LNCaP clone FGC (cell line): Measurements from ENCODE around the gene GTPBP3.
"Not testable (repeated sequence)": the region's sequence is repeated elsewhere in the genome, so short reads cannot be mapped to it uniquely, and the experiment has no call there.

Source experiments
- DNase-seq: peaks from one replicate; pipeline ENCODE4 v3.0.0-alpha.2; 2011; ENCODE audit warnings: low read depth
- H3K4me3 ChIP-seq: 2 replicates; pipeline ENCODE4 v1.5.1; 2011; ENCODE audit warnings: mild to moderate bottlenecking, low read depth, low read length, control low read depth
- TF ChIP-seq, protein P1 (sequence below): IDR thresholded peaks from 2 replicates; pipeline ENCODE4 v1.5.1; 2012; ENCODE audit warnings: mild to moderate bottlenecking; ENCODE audit not compliant: control insufficient read depth, insufficient read depth; ENCODE audit errors: extremely low read depth

GTPBP3 gene

DNA sequence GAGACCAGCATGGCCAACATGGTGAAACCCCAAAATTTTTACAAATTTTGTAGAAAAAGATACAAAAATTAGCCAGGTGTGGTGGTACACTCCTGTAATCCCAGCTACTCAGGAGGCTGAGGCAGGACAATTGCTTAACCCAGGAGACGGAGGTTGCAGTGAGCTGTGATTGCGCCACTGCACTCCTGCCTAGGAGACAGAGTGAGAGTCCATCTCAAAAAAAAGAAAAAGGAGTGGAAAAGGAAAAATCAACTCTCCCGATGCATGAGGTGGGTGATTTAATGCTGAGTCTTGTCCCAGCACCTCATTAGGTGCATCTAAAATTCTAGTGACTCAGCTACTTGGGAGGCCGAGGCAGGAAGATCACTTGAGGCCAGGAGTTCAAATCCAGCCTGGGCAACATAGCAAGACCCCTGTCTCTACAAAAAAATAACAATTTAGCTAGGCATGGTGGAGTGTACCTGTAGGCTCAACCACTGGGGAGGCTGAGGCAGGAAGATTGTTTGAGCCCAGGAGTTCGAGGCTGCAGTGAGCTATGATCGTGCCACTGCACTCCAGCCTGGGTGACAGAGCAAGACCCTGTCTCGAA, 19.8 kb downstream of the GTPBP3 start:
- DNase-seq, result no peak
- no peak overlapping the region for H3K4me3 ChIP-seq
- TF ChIP-seq, protein P1, sequence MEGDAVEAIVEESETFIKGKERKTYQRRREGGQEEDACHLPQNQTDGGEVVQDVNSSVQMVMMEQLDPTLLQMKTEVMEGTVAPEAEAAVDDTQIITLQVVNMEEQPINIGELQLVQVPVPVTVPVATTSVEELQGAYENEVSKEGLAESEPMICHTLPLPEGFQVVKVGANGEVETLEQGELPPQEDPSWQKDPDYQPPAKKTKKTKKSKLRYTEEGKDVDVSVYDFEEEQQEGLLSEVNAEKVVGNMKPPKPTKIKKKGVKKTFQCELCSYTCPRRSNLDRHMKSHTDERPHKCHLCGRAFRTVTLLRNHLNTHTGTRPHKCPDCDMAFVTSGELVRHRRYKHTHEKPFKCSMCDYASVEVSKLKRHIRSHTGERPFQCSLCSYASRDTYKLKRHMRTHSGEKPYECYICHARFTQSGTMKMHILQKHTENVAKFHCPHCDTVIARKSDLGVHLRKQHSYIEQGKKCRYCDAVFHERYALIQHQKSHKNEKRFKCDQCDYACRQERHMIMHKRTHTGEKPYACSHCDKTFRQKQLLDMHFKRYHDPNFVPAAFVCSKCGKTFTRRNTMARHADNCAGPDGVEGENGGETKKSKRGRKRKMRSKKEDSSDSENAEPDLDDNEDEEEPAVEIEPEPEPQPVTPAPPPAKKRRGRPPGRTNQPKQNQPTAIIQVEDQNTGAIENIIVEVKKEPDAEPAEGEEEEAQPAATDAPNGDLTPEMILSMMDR, result no peak

DNA sequence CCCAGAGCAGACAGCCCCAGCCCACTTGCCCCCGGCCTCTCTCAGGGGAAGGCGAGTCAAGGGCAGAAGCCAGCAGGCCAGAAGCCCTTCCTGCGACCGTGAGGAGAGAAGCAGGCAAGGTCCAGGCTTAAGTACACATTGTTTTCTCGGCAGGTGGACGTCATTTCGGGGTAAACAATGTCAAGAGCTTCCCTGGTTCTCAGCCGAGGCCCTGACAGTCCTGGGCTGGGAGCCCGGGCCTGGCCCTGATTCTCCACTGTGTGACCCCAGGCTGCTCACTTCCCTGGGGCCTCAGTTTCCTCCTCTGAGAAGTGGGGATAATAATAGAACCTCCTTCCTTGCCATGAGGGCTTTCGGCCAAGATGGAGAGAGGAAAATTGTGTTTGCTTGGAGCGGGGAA, 20.4 kb downstream of the GTPBP3 start:
- no peak for DNase-seq
- no peak overlapping the region for H3K4me3 ChIP-seq
- TF ChIP-seq, protein P1, result no peak

DNA sequence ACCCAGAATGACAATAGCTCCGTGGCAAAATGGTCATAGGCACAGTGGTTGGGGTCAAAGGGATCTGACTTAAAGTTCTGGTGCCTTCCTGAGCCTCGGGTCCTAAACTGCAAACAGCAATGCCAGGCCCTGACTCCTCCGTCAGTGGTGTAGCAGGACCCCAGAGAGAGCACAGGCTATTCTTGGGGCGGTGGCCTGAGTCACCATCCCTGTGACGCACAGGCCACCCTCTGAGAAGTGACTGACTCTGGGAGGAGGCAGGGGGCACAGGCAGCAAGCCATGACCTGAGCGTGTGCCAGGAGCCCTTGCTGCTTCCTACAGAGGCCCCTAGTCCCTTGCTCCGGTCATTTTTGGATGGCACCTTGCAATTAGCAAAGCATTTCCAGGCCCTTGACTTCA, 21.0 kb downstream of the GTPBP3 start:
- H3K4me3 ChIP-seq, result no peak overlapping the region
- DNase-seq, result no peak
- TF ChIP-seq, protein P1, result no peak

DNA sequence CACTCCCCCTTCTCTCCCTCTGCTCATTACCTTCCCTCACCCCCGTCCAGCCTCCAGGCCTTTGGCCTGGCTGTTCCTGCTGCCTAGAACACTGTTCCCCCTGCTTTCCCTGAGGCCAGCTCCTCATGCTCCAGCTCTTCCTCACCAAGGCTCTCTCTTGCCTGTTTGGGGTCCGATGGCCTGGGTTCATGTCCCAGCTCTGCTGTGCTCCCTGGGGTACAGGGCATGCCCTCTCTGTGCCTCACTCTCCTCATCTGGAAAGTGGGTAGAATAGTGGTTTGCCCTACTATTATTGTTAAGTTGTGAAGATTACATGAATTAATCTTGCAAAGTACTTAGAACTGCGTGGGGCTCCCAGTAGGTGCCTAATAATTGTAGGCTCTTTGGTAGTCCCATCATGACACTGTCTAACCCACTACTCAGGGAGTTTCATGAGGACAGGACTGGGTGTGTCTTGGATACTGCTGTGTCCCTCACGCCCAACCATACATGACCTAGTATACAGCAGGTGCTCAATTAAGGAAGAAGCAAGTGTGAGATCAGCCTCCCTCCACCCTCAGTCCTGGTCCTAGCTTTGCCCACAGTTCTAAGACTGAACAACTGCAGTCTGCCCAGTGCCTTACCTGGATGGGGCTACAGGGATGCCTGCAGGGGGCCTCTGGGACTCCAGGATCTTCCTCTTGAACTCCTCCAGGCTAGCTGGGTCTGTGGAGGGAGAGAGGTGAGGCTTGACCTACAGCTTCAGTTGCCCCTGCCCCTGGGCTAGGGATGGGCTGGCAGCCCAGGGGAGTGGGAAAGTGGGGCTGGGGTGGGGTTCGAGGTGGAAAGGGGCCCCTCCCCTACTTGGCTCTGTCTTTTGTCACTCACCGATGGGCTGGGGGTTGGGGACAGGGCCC, 22.8 kb downstream of the GTPBP3 start:
- TF ChIP-seq, protein P1, result no peak
- DNase-seq, result no peak
- H3K4me3 ChIP-seq, result no peak overlapping the region

DNA sequence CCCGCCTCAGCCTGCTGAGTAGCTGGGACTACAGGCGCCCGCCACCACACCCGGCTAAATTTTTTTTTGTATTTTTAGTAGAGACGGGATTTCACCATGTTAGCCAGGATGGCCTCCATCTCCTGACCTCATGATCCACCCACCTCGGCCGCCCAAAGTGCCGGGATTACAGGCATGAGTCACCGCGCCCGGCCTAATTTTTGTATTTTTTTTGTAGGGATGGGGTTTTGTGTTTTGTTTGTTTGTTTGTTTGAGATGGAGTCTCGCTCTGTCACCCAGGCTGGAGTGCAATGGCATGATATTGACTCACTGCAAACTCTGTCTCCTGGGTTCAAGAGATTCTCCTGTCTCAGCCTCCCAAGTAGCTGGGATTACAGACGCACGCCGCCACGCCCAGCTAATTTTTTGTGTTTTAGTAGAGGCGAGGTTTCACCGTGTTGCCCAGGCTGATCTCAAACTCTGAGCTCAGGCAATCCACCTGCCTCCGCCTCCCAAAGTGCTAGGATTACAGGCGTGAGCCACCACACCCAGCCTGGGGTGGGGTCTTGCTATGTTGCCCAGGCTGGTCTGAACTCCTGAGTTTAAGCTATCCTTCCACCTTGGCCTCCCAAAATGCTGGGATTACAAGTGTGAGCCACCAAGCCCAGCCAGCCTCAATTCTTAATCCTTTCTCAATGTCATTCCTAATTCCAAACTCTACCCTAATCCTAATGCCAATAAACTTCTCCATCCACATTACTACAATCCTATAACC, 26.7 kb downstream of the GTPBP3 start:
- DNase-seq, H3K4me3 ChIP-seq: not testable (repeated sequence)

DNA sequence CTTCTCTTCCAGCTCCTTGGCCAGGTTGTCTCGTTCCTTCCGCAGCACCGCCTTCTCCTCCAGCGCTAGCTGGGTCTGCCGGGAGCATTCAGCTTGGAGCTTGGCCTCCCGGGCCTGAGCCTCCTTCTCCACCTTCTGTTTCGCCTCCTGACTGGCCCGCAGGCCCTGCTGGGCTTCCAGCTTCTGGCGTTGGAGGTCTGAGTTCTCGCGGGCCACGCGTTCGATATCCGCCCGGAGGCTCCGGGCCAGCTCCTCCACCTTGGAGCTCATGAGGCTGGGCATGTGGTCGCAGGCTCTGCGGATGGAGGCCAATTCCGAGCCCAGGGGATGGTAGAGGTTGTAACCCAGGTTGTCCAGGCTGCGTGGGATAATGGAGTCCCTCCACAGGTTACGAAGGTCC, 28.0 kb downstream of the GTPBP3 start:
- TF ChIP-seq, protein P1, result no peak
- H3K4me3 ChIP-seq, result no peak overlapping the region
- no peak for DNase-seq

DNA sequence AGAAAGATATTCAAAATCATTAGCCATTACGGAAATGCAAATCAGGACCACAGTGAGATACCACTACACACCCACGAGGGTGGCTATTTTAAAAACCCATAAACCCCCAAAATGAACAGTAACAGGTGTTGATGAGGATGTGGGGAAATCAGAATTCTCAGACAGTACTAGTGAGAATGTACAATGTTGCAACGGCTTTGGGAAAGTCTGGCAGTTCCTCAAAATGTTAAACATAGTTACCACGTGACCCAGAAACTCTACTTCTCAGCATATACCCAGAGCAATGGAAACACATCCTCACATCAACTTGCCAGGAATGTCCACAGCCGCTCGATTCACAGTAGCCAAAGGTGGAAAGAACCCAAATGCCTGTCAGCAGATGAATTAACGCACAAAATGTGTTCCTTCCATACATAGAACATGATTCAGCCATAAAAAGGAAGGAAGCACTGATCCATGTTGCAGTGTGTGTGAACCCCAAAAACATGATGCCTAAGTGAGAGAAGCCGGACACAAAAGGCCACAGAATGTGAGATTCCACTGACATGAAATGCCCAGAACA, 32.8 kb downstream of the GTPBP3 start:
- no peak for DNase-seq
- TF ChIP-seq, protein P1, result no peak
- H3K4me3 ChIP-seq, result no peak overlapping the region
